ENCODE data around the gene CNFN.

DNA sequence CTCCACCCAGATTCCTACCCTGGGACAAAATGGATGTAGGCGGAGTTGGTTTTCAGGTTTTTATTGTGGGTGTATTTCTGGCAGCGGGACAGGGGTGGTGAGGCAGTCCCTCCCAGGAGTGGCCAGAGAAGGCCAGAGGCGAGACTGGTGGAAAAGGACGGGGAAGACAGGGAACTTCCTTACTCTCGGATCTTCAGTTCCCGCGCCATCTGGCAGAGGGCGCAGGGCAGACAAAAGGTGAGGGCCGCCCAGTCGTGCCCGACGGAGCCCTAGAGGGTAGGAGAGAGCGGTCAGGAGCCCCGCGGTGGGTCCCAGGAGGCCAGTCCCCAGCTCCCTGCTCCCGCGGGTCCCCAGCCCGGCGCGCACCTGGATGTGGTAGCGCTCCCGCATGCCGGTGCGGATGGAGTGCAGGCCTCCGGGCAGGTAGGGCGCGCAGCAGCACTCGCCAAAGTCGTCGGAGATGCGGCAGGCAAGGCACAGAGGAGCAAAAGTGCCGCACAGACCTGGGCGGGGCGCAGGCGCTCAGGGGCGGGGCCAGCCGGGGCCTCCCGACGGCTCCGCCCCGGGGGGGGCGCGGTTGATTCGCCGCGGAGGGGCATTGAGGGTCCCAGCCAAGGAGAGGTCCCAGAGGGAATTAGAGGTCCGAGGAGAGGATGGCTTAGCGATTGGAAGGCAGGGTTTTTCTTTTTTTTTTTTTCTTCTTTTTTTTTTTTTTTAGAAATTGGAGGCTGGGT lies 3.0 kb downstream of the CNFN start:
- TF ChIP-seq, protein P1, sequence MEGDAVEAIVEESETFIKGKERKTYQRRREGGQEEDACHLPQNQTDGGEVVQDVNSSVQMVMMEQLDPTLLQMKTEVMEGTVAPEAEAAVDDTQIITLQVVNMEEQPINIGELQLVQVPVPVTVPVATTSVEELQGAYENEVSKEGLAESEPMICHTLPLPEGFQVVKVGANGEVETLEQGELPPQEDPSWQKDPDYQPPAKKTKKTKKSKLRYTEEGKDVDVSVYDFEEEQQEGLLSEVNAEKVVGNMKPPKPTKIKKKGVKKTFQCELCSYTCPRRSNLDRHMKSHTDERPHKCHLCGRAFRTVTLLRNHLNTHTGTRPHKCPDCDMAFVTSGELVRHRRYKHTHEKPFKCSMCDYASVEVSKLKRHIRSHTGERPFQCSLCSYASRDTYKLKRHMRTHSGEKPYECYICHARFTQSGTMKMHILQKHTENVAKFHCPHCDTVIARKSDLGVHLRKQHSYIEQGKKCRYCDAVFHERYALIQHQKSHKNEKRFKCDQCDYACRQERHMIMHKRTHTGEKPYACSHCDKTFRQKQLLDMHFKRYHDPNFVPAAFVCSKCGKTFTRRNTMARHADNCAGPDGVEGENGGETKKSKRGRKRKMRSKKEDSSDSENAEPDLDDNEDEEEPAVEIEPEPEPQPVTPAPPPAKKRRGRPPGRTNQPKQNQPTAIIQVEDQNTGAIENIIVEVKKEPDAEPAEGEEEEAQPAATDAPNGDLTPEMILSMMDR (conservative IDR thresholded peaks at IDR 0.05 in 1 of 2, IDR thresholded peaks at IDR 0.05 in 1 of 2; ENCODE audit: low read depth in 1 of 2, low read length in 2 of 2), result peak; percentile 42 to 44
- TF ChIP-seq EZH2 (IDR thresholded peaks at IDR 0.05; ENCODE audit: low read length, missing control alignments), result no peak

Data from fibroblast of lung (primary cell).